Fibroblast of skin of left biceps (primary cell): ENCODE measurements around the gene STING1.
"Not testable (repeated sequence)": the region's sequence is repeated elsewhere in the genome, so short reads cannot be mapped to it uniquely, and the experiment has no call there.

Experiments used
- DNase-seq, 2 experiments: peaks; one replicate each; pipeline ENCODE4 v3.0.0-alpha.2; 2013; ENCODE audit warnings: low read depth in 2 of 2

The STING1 gene

DNA sequence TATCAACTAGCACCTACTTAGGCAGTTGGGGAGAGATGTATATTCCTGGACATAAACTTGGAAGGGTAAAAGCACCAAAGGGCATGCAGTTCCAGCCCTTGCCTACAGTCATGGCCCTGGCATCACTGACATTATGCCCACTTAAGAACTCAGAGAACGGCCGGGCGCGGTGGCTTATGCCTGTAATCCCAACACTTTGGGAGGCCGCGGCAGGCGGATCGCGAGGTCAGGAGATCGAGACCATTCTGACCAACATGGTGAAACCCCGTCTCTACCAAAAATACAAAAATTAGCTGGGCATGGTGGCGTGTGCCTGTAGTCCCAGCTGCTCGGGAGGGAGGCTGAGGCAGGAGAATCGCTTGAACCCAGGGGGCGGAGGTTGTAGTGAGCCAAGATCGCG is 42.1 kb downstream of the STING1 start:
- not testable (repeated sequence) for DNase-seq

DNA sequence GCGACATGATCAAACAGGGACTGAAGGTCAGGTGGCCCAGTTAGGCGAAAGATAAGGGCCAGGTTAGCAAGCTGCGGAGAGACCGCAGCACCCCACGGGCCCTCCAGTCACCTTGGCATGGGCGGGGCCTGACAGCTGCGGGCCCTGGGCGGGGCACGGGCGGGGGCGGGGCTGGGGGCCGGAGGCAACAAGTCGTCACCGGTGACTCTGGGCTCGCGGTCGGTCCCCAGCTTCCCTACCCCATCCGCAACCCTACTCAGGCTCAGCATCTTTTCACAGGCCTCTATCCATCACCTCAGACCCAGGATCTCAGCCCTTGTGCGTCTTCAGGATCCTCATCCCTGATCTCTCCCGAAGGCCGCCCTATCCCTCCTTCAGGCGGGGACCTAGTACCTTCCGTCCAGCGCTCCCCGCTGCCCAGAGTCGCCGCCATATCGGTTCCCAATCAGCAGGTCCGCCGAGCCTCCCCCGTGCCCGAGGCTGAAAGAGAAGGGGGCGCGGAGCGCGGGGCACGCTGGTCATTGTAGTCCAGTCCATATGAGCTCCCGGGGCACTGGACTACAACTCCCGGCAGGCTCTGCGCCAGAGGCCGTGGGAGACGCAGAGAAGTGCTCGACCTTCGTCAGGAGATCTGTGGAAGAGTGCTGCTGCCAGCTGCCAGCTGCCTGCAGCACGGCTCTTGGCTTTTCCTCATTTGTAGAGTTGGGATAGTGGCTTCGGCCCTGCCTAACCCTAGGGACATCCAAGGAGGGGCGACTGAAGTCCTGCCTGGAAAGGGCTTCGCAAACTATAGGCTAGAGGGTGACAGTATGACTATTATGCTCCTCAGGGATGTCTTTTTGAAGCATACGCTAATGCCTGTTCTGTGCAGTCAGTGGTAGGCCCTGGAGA is 43.3 kb downstream of the STING1 start, which contains the start of gene DNAJC18:
Gene DNAJC18, minus strand, starts transcription at position 513 of the 891 bp plus-strand sequence. Its CDS starts 80 bp downstream, at position 433.
- peak; percentile 68 to 73 for DNase-seq

DNA sequence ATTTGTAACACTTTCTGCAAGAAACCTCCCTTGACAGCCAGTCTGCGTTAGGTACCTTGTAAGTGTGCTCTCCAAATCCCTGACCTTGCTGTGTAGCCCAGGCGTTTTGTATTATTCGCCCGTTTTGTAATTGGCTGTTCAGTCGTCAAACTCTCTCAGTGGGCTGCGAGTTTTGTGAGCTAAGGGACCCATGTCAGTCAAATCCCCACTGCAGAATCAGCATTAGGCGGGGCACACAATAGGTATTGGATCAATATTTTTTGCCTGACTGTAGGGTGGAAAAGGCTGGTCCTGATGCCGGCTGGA is 43.9 kb downstream of the STING1 start:
- DNase-seq, result no peak

DNA sequence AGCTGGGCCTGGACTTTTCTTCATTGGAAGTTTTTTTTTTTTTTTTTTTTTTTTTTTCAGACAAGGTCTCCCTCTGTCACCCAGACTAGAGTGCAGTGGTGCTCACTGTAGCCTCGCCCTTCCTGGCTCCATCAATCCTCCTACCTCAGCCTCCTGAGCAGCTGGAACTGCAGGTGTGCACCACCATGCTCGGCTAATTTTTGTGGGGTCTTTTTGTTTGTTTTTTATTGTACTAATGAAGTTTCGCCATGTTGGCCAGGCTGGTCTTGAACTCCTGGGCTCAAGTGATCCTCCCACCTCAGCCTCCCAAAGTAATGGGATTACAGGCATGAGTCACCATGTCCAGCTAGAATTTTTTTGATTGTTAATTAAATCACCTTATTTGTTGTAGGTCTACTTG is 46.9 kb downstream of the STING1 start:
- DNase-seq, result no peak

DNA sequence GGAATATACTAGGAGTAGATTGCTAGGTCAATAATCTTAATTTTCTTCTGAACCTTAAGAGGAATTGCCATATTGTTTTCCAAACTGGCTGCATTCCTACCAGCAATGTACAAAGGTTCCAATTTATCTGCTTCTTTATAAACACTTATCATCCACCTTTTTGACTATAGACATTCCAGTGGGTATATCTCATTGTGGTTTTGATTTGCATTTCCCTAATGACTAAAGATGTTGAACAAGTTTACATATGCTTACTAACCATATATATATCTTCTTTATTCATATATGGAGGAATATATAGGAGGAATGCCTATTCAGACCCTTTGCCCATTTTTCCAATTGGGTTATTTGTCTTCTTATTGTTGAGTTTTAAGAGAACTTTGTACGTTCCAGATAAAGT is 50.9 kb downstream of the STING1 start:
- no peak for DNase-seq

DNA sequence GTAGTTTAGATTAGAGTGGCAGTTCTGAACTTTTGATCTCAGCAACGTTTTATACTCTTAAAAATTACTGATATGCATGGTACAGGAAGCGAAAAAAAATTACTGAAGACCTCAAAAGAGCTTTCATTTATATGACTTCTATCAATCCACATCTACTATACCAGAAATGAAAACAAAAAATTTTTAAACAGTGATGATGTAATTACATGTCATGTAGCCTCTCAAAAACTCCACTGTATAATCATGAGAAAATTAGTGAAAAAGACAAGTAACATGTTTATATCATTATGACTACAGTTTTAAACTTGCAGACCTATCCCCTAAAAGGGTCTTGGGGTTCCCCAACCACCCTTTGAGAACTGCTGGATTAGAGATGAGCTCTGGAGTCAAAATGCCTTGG is 52.5 kb downstream of the STING1 start:
- no peak for DNase-seq

DNA sequence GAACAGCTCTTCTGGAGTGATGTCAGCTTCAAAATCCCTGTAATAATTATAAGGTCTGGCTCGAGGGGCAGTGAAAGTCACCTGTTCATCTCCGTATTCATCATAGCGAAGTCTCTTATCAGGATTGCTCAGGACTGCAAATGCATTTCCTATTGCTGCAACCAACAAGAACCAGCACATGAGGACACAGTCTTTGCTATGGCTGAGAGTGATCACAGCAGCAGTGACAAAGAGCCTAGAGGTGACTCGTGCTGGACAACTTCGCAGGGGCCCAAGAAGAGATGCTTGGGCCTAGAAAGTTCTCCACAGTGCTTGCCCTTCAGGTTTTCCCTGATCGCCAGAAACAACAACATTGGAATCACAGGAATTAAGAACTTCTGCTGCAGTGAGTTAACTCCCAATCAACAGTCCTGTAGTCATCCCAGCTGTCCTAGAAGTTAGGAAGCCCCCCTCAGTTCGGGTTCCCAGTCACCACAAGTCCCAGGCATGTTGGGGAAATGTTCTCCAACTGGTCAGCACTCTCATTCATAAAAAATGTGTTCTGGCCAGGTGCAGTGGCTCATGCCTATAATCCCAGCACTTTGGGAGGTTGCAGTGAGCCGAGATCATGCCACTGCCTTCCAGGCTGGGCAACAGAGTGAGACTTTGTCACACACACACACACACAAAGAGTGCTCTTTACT is 56.2 kb downstream of the STING1 start:
- DNase-seq, result no peak
